ENCODE data around the gene PTPRK.

DNA sequence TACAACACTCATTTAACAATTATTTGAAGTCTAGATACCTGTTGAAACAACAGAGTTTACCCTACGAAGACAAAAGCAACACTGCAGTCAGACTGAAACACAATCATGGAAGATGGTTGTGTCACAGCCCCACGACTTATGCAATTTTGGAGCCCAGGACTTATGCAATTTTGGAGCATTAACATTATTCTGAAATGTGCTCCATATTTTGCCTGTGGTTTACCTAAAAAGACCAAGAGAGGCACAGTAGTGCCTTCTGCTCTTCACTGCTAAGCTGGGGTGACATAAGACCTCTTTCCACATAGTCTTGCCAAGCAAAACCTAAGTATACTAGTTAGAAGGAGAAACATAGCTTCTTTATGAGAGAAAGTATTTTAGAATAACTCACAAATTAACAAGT lies 216.5 kb downstream of the PTPRK start:
- TF ChIP-seq, protein P1, sequence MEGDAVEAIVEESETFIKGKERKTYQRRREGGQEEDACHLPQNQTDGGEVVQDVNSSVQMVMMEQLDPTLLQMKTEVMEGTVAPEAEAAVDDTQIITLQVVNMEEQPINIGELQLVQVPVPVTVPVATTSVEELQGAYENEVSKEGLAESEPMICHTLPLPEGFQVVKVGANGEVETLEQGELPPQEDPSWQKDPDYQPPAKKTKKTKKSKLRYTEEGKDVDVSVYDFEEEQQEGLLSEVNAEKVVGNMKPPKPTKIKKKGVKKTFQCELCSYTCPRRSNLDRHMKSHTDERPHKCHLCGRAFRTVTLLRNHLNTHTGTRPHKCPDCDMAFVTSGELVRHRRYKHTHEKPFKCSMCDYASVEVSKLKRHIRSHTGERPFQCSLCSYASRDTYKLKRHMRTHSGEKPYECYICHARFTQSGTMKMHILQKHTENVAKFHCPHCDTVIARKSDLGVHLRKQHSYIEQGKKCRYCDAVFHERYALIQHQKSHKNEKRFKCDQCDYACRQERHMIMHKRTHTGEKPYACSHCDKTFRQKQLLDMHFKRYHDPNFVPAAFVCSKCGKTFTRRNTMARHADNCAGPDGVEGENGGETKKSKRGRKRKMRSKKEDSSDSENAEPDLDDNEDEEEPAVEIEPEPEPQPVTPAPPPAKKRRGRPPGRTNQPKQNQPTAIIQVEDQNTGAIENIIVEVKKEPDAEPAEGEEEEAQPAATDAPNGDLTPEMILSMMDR (IDR thresholded peaks at IDR 0.05) = no peak
- no peak for TF ChIP-seq POLR2A (IDR thresholded peaks at IDR 0.05)

Measured in lower leg skin (tissue), 3 donors.